ENCODE data around the gene PHF1. TPM values are rescaled to one million over a fixed set of nuclear protein-coding genes. Genes with fewer than 3 reads are reported as not detected.

Gene PHF1
- total and polyA plus RNA-seq, 2 of the 13 experiments (the other 11 are each of a cell fraction or from before 2014, with no cell fraction given) = 25.4 to 61.9 TPM

- TF ChIP-seq ZNF598 (CRISPR knock-in tag; IDR thresholded peaks at IDR 0.05; ENCODE audit: borderline replicate concordance) (peak; percentile 87; the same call in 1 of the 2 replicates), REL (CRISPR knock-in tag; conservative IDR thresholded peaks at IDR 0.05) (no peak; the same call in 1 of the 2 replicates), CERS6 (CRISPR knock-in tag; IDR thresholded peaks at IDR 0.05) (no peak), ZNF292 (CRISPR knock-in tag; IDR thresholded peaks at IDR 0.05; ENCODE audit: borderline replicate concordance, low read depth) (no peak), ZNF225 (CRISPR knock-in tag; IDR thresholded peaks at IDR 0.05) (no peak; the same call in 1 of the 2 replicates), POGZ (CRISPR knock-in tag; IDR thresholded peaks at IDR 0.05) (peak; percentile 89), PHF8 (CRISPR knock-in tag; IDR thresholded peaks at IDR 0.05) (peak; percentile 80), ZNF224 (CRISPR knock-in tag; IDR thresholded peaks at IDR 0.05) (peak; percentile 91; the same call in 1 of the 2 replicates), ATM (IDR thresholded peaks at IDR 0.05; ENCODE audit: borderline replicate concordance) (no peak), NKX3-1 (CRISPR knock-in tag; IDR thresholded peaks at IDR 0.05) (peak; percentile 87; the same call in 1 of the 2 replicates), KIAA2018 (CRISPR knock-in tag; IDR thresholded peaks at IDR 0.05; ENCODE audit: borderline replicate concordance) (no peak; the same call in 1 of the 2 replicates), ISX (CRISPR knock-in tag; conservative IDR thresholded peaks at IDR 0.05) (0 out of 2 replicates have a peak, but pooled peaks have one; percentile 24), ZMYM4 (CRISPR knock-in tag; IDR thresholded peaks at IDR 0.05) (peak; percentile 84), ZNF282 (IDR thresholded peaks at IDR 0.05; ENCODE audit: partially characterized antibody) (no peak), ZNF629 (CRISPR knock-in tag; conservative IDR thresholded peaks at IDR 0.05) (no peak; the same call in 1 of the 2 replicates), SSRP1 (CRISPR knock-in tag; IDR thresholded peaks at IDR 0.05) (peak; percentile 84; the same call in 1 of the 2 replicates)
- TF ChIP-seq, protein P1, sequence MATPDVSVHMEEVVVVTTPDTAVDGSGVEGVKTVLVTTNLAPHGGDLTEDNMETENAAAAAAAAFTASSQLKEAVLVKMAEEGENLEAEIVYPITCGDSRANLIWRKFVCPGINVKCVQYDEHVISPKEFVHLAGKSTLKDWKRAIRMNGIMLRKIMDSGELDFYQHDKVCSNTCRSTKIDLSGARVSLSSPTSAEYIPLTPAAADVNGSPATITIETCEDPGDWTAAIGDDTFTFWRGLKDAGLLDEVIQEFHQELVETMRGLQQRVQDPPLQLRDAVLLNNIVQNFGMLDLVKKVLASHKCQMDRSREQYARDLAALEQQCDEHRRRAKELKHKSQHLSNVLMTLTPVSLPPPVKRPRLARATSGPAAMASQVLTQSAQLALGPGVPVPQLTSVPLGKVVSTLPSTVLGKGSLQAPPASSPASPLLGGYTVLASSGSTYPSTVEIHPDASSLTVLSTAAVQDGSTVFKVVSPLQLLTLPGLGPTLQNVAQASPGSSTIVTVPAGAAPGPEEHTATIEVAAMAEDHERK (CRISPR knock-in tag; IDR thresholded peaks at IDR 0.05; ENCODE audit: low read depth) = peak; percentile 75
- TF ChIP-seq, protein P2, sequence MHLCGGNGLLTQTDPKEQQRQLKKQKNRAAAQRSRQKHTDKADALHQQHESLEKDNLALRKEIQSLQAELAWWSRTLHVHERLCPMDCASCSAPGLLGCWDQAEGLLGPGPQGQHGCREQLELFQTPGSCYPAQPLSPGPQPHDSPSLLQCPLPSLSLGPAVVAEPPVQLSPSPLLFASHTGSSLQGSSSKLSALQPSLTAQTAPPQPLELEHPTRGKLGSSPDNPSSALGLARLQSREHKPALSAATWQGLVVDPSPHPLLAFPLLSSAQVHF (CRISPR knock-in tag; IDR thresholded peaks at IDR 0.05) = peak; percentile 94
These were observed 7.3 kb downstream of the PHF1 start, which contains the start of gene CUTA (continued) for GRCh38 chr6:33417903-33418689.
